CMK (cell line): ENCODE measurements around the gene SHISAL1.

ENCODE experiments used
- DNase-seq: peaks from one replicate; pipeline ENCODE4 v3.0.0-alpha.2; 2010; ENCODE audit warnings: low read depth

The SHISAL1 gene

DNA sequence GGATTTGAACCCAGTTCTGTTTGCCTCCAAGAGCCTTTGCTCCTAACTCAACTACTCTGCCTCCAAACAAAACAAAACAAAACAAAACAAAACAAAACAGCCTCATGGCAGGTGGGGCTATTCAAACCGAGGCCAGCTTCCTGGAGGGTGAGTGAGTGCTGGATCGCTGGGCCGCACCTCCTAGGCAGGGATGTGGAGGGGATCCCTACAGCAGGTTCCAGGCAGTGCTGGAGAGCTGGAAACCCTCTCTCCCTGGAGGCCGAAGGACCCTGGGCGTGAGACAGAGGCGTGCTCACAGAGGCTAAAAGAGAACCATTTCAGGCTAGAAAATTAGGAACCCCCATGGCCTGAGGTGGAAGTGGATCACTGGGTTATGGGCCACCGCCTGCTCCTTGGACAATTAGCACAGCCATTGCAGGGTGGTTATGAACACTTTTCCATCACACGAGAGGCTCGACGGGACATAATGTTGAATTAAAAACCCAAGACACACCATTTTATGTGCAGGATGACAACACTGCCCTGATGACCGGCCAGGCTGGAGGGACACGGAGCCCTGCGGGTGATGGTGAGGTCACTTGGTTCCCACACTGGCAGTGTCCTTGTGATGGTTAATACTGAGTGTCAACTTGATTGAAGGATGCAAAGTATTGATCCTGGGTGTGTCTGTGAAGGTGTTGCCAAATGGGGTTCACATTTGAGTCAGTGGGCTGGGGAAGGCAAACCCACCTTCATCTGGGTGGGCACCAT is 35.2 kb downstream of the SHISAL1 start:
- no peak for DNase-seq

DNA sequence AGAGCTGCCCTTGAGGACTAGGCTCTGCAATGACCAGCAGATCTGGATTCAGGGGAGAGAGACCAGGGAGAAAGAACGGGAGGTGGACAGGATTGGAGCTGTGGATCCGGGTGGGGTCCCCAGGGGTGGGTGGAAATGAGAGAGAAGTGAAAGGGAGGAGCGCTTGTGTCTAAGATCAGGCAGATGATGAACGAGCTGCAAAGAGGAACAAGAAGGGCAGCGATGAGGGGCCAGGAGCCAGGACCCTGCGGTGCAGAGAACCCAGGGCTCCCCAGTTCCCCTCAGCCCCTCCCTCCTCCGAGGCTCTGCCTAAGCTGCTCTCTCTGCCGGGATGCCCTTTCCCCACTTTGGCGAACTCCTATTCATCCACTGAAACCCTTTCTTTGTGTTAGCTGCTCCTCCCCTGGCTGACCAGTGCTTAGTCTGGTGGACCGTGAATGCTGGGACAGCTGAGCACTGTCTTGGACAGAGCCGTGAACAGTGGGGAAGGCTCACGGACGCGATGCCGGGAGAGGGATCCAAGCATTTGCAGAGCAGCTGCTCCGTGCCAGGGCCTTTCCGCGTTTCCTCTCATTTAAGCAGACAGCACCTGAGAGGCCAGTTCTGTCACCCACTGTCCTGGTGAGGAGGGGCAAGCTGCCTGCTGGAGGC is 35.9 kb downstream of the SHISAL1 start:
- DNase-seq, result no peak

DNA sequence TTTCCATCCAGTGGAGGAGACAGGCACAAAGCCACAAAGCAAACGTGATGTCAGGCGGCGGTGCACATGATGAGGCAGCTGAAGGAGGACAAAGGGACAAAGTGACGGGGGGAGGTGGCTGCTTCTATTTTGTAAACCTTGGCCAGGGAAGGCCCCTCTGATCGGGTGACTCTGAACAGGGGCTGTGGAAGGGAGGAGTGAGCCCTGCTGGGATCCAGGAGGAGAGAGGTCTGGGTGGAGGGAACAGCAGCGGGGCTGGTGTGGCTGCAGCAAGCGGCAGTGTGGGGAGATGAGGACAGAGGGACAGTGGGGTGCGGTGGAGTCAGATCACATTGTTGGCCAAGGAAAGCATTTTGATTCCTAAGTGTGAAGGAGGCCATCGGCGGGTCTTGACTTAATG is 36.7 kb downstream of the SHISAL1 start:
- DNase-seq, result no peak

DNA sequence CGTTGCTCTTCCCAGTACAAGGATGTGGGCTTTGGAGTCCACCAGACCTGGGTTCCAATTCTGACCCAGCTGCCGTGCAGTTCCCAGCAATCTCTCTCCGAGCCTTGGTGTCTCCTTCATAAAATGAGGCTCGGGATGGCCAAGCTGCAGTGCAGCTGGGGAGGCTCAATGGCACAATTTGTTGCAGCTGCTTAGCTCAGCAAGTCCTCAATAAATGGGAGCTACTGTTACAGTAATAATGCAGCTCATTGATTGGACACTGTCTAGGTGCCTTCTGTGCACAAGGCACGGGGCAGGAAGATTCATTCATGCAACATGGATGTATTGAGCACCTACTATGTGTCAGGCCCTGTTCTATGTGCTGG is 37.1 kb downstream of the SHISAL1 start:
- DNase-seq, result no peak

DNA sequence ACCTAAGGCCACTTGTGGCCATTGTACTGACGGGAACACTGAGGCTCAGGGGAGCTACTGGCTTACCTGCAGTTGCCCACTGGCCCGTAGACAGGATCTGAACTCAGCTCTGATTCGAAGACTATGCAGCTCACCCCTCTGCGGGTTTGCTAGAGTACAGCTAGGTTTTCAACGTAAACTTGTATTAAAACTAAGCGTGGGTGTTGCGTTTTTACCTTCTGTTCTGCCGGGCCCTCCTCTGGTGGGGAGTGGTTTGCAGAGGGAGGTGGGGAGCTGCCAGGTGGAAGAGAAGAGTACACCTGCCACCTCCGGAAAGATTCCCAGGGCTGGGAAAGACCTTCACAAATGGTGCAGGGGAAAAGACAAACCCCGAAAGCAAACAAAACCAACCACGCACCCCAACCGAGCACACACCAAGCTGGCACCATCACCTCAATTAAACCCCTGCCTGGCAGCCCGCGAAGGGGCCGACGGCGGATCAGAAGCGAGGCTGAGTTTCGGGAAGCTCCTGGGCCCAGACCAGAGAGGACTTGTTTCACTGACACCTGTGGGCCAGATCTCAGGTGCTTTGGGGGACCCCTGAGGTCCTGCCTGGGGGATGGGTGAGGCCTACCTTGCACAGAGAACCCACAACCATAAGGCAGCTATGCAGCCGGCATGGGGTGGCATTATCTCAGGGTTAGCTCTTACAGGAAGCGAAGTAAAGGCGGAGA is 37.7 kb downstream of the SHISAL1 start:
- DNase-seq, result no peak

DNA sequence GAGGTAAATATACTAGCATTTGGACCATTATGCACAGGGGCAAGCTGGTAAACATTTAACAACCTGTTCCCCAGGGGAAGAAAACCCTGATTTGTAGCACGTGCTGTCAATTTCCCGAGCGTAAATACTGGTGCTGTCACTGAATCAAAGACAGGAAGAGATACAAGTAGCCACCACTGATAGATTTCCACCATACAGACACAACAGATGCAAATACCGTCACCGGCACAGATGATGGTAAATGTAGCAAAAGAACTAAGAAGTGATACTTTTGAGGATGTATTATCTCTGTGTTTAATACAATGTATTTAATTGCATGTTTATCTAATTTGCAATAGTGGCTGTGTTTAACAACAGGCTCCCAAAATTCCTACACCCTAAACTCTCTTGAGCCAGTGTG is 39.6 kb downstream of the SHISAL1 start:
- DNase-seq, result no peak

DNA sequence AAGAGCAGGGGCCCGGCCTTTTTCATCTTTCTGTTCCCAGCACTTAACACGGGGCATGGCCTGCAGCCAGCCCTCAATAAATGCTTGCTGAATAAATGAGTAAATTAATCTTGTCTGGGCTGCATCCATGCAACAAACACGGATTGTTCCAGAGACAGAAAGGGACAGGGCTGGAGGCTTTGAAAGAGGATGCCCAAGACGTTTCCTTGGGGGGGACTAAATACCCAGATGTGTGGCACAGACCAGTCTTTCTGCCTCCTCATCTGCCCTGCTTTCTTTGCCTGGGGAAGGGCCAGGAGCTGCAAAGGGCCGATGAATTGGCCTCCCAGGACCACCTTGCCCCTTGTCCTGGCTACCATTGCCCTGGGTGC is 40.4 kb downstream of the SHISAL1 start:
- DNase-seq, result no peak

DNA sequence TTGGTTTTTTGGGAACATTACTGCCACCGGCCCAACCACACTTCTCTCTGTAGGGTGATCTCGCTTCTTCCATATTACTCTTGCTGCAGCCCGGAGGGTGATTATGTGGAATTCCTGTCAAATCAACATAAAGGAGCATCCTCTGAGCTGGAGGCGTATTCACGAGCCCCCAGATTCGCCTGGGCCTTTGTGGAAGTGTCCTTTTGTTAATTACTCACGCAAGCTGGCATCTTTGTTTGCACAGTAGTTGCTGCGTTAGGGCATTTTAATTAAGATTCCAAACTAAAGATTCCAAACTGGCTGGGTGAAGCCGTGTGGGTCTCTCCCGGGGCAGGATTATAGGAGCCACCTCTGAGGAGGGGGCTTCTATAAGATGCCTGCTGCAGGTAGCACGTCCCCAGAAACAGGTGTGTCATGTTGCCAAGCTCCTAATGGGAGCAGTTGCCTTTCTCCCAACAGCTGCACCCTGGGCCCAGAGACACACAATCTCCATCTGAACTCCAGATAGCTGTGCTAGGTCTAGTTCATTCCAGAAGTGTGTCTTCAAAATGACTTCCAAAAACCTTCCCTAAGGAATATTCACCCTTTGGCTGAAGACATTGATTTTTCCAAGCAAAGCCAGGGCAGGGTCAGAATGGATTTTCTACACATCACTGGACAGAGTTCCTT is 40.9 kb downstream of the SHISAL1 start:
- no peak for DNase-seq

DNA sequence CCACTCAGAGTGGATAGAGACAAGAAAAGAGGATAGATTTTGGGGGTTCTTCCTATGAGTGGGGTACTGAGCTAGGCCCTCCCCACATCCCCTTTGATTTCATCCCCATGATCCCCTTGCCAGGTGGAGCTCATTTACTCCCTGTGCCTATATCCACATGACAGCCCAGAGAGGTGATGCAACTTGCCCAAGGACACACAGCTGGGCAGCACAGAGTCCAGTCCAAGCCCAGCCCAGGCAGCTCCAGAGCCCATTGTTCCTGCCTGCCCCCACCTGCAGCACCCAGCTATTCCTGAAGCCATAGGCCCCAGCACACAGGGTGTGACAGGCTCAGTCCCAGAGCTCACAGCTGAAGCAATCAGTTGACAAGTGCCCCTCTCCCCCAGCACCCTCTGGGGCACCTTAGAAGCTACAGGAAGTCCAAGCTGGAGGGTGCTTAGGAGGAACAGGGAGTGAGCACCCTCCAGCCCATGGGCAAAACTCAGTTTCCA is 41.7 kb downstream of the SHISAL1 start:
- DNase-seq, result no peak

DNA sequence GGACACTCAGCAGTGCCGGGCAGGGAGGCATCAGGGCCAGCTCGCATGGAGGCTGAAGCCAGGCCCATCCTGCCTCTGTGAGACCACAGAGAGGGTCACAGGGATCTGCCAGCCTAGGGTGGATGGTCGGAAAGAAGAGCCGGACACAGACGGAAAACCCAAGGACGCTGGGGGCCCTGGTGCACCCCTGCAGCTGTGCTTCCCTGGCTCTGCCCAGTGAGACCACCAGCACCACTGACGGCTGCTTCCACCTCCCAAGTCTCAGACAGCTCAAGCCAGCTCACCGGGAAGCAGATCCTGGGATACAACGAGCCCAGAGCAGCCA is 42.2 kb downstream of the SHISAL1 start:
- no peak for DNase-seq

DNA sequence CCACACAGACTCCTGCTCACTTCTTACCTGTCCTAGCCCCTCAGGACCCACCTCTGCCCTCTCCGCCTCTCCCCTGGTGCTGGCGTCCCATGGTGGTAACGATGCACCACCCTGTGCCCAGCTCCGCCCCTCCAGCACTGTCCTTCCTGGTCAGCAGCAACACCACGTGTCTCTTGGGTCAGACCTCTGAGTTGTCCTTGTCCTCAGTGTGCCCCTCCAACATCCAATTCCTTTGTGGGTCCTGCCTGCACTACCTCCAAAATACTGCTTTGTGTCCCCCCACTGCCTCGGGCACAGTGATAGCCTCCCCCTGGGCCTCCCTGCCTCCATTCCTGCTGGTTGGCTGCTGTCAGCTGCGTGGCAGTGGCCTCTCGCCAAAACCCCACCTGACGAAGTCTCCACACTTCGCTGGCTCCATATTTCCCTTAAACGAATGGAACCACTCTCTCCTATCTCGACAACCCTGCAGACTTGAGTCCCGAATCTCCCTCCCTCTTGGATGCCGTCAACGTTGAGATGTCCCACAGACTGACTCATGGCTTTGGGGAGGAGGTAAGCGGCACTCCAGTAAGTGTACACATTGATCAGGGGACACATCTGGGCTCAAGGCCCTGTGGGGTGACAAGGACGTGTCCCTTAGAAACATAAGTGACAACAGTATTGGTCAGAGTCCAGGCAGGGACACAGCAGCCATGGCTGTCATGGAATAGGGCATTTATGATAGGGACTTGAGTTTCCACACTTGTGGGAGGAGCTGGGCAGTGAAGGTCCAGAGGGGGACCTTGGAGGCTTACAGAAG is 42.8 kb downstream of the SHISAL1 start:
- no peak for DNase-seq

DNA sequence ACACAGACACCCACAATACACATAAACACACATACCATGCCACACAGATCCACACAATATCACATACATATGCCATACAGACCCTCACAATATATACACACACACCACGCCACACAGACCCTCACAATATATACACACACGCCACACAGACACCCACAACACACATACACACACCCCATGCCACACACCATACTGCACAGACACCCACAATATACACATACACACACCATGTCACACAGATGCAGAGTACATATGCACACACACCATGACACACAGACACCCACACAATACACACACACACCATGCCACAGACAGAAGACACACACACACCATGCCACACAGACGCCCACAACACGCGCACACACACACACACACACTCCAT is 43.6 kb downstream of the SHISAL1 start:
- DNase-seq, result no peak

DNA sequence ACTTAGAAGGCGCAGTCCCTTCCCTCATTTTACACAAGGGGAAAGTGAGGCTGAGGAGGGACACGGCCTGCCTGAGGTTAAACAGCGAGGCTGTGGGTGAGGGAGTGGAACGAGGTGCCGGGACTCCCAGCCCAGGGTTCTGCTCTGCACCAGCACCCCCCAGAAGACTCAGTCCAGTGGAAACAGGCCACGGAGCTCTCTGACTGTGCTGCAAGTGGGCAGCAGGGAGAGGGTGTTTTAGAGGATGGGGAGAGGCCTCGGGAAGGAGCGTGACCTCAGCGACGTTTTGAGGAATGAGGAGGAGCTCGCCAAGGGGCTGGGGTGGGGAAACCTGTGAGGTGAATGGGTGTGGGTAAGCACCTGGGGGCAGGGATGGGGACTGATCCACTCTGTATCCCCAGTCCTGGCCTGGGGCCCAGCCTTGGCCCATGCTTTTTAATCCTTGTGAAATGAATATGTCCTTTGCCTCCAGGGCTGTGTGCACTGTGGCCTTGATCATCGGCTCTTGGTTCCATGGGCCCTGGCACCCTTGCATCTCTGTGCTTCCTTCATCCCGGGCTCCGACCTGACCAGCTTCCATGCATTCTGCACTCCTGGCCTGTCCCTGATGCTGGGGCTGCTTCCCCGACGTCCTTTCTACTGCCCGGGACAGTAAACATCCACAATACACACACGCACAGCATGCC is 44.2 kb downstream of the SHISAL1 start:
- no peak for DNase-seq

DNA sequence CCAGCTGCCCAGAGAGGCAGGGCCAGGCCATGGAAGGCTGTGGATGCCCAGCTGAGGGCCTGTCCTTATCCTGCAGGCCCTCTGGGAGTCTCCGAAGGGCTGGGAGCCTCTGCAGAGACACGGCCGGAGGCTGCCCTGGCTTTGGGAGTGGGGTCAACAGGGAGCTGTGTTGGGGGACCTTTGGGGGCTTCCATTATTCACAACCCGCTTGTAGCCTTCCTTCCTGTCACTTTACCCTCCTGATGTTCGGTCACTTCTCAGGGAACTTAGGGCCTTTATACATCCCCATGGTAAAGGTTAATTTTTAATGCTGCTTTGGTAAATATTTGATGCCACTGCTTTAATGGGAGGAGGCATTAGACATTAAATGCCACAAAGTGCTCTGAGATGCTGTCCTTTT is 44.9 kb downstream of the SHISAL1 start:
- no peak for DNase-seq

DNA sequence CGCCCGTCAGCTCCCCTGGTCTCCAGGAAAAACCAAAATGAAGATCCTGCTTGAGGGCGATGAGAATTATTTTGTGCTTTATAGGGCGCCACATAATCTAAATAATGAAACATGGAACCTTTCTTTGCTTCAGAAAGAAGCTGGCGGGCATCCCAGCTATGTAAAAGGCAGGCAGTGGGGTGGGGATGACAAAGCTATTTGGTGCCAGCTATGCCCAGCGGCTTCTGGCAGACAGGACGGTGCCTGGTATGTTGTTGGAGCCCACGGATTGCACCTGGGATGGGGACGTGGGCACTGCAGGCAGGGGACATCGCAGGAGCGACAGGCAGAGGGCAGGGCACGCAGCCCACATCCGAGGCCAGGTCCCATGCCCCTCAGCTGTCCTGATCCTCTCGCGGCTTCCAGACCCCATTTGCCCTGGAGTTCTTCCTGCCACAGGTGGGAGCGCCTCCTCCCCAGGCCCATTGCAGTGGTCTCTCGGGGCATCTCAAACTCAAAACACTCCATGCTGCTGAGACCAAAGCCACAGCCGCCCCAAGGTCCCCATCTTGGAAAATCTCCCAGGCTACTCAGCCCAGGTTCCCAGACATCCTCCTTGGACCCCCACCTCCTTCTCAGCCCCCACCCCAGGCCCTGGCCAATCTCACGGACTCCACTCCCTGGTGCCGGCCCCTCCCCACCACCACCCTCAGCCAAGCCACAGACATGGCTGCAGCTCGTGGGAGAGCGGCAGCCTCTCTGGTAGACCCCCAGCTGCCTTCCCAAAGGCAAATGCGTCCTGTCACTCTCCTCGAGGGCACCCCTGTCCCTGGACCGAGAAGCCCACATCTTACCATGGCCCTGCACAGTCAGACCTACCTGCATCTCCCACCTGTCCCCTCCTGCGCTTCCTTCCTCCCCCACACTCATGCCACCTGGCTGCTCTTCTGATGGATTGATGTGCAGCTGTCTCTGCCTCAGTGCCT is 45.7 kb downstream of the SHISAL1 start:
- DNase-seq, result no peak

DNA sequence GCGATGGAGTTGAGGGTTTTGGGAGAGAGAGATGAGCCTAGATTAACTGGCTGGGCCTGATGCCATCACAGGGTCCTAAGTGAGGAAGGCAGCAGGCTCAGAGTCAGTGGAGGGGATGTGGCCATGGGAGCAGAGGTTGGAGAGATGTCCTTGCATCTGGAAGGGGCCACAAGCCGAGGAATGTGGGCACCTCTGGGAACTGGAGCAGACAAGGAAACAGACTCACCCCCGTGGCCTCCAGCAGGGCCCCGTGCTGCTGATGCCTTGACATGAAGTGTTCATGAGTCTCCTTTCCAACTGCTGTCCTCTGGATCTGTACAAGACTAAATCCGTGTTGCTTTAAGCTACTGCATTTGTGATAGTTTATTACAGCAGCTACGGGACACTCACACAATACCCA is 49.2 kb downstream of the SHISAL1 start:
- DNase-seq, result no peak

DNA sequence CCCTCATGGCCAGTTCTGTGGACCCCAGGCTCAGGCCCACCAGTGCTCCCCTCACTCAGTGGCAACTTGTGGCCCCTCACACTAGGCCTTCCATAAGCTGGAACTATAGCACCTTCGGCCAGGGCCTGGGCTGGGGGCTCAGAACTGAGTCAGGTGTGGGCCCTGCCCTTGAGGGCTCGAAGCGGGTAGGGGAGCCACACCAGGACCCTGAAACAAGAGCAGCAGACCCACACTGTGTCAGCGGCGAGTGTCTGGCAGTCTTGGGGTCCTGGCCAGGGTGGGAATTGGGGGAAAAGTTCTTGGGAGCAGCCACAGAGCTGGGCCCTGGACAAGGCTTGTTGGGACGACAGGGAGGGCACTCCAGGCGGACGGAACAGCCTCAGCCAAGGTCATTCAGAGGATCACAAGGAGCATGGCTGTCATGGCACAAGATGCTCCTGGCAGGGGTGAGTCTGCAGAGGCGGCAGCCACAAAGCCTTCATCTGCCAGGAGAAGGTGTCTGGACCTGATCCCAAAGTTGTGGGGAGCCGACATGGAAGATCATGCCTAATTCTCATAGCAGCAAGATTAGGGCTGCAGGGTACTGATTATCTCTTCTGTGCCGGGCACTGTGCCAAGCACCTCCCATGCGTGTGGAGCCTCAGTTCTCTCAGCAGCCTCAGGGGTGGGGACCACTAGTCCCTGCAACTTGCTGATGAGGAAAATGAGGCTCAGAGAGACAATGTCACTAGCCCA is 50.7 kb downstream of the SHISAL1 start:
- no peak for DNase-seq

DNA sequence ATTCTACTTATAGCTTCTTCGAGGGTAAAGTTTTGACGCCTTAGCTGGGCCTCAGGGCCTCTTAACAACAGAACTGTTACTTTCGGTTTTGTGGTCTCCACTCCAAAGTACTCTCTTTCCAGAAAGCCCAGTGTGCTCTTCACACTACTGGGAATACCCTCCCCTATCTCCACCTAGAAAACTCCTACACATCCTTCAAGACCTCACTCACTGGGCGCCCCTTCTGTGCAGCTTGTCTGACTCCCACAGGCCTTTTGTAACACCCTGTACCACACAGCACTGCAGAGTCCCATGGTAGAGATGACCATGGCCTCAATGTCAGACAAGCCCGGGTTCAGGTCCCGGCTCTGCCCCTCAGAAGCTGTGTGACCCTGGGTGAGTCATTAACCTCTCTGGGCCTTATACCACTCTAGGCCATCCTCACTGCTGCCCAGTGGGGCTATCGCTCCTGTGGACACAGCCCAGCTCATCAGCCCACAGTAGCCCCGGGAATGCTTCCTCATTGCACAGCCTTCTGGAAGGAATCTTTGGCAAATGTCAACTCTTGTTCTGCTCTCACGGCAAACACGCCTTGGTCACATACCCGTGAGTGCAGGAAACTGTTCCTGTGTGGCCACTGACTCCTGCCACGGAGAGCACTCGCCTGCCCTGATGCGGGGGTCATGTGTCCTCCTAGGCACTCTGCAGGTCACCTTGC is 51.4 kb downstream of the SHISAL1 start:
- no peak for DNase-seq
